Endothelial cell of umbilical vein (primary cell): Measurements from ENCODE around the gene TTLL9.

Source experiments
- EZH2 ChIP-seq: IDR thresholded peaks from 2 replicates; pipeline ENCODE4 v1.6.1; 2012; ENCODE audit warnings: borderline replicate concordance, low read depth, mild to moderate bottlenecking, moderate library complexity, low read length, inconsistent platforms; ENCODE audit not compliant: severe bottlenecking
- GATA2 ChIP-seq: IDR thresholded peaks from 2 replicates; pipeline ENCODE4 v1.7.0; 2011; ENCODE audit warnings: low read depth, mild to moderate bottlenecking, moderate library complexity, mixed read lengths, low read length; ENCODE audit not compliant: insufficient read length, insufficient read depth
- JUN ChIP-seq: IDR thresholded peaks from 2 replicates; pipeline ENCODE4 v1.6.1; 2011; ENCODE audit warnings: borderline replicate concordance, low read depth; ENCODE audit not compliant: insufficient read length, insufficient read depth
- MYC ChIP-seq: IDR thresholded peaks from one replicate; pipeline ENCODE4 v1.6.1; 2011; ENCODE audit warnings: mild to moderate bottlenecking, low read depth, low read length
- POLR2A ChIP-seq: IDR thresholded peaks from 2 replicates; pipeline ENCODE4 v1.6.1; 2012; ENCODE audit warnings: low read depth, mild to moderate bottlenecking, control low read depth, low read length
- POLR2AphosphoS5 ChIP-seq: IDR thresholded peaks from 2 replicates; pipeline ENCODE4 v1.6.1; 2012; ENCODE audit warnings: low read depth, mild to moderate bottlenecking, control low read depth, low read length, moderate library complexity; ENCODE audit not compliant: insufficient read depth
- TF ChIP-seq, protein P1 (sequence below), 2 donors: IDR thresholded peaks; 1 replicate in 1 of 2; 2 replicates in 1 of 2; pipeline ENCODE4 v1.5.1; 2011; ENCODE audit warnings: low read length in 2 of 2, mild to moderate bottlenecking in 2 of 2, moderate library complexity in 2 of 2, control low read depth in 1 of 2, inconsistent platforms in 1 of 2, low read depth in 1 of 2; ENCODE audit not compliant: insufficient read depth in 1 of 2; ENCODE audit errors: extremely low read depth in 1 of 2

DNA sequence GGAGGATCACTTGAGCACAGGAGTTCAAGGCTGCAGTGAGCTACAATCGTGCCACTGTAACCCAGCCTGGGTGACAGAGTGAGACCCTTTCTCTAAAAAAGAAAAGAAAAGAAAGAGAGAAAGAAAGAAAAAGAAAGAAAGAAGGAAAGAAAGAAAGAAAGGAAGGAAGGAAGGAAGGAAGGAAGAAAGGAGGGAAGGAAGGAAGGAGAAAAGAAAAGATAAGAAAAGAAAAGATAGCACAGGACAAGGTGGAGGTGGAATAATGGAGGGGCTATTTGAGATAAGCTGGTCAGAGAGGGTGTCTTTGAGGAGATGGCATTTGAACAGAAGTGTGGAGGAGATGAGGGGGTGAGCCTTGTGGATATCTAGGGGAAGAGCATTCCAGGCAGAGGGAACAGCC lies 84.1 kb downstream of the TTLL9 start:
- TF ChIP-seq, protein P1, sequence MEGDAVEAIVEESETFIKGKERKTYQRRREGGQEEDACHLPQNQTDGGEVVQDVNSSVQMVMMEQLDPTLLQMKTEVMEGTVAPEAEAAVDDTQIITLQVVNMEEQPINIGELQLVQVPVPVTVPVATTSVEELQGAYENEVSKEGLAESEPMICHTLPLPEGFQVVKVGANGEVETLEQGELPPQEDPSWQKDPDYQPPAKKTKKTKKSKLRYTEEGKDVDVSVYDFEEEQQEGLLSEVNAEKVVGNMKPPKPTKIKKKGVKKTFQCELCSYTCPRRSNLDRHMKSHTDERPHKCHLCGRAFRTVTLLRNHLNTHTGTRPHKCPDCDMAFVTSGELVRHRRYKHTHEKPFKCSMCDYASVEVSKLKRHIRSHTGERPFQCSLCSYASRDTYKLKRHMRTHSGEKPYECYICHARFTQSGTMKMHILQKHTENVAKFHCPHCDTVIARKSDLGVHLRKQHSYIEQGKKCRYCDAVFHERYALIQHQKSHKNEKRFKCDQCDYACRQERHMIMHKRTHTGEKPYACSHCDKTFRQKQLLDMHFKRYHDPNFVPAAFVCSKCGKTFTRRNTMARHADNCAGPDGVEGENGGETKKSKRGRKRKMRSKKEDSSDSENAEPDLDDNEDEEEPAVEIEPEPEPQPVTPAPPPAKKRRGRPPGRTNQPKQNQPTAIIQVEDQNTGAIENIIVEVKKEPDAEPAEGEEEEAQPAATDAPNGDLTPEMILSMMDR (IDR thresholded peaks at IDR 0.05; ENCODE audit: extremely low read depth in 1 of 2, insufficient read depth in 1 of 2, low read depth in 1 of 2, low read length in 2 of 2): no peak
- no peak for TF ChIP-seq POLR2AphosphoS5
- no peak for TF ChIP-seq EZH2
- no peak for TF ChIP-seq POLR2A
- no peak for TF ChIP-seq MYC
- TF ChIP-seq GATA2: no peak
- no peak for TF ChIP-seq JUN
